K562 (cell line): ENCODE results near the gene LECT2. TPM values are rescaled to one million over a fixed set of nuclear protein-coding genes. Genes with fewer than 3 reads are reported as not detected.

Experiments used
- ATAC-seq: fragments of 200-7000 bp; cut with Tn5 transposase; 3 replicates; pipeline ENCODE4 v1.9.1; 2020; ENCODE audit warnings: moderate library complexity
- BruUV-seq: library from RNA; stranded (reverse); fragments of 400-500 nt; replicated peaks from 2 replicates; lab custom pipeline; 2021; lab: Mats Ljungman, UMichigan
- CTCF ChIA-PET: fragments of 300-600 bp; formaldehyde crosslinking; extraction: SDS; loops from one replicate; lab custom pipeline; 2021; ENCODE audit warnings: low intra/inter-chr PET ratio; lab: Yijun Ruan, JAX
- POLR2A ChIA-PET: fragments of 300-600, 350-650 bp; sonication (Branson Sonifier 250); formaldehyde crosslinking; extraction: SDS; loops from one replicate; lab custom pipeline; 2021; ENCODE audit warnings: antibody characterized with exemption, inconsistent platforms; lab: Yijun Ruan, JAX
- DNase-seq, 4 experiments: peaks; one replicate each; pipeline versions ENCODE4 v3.0.0 to v3.0.0-alpha.2; 2011 to 2018; ENCODE audit warnings: low spot score in 3 of 4, mixed read lengths in 3 of 4; ENCODE audit errors: extremely low read depth in 1 of 4
- FAIRE-seq: peaks from 2 replicates; lab custom pipeline; 2011; peaks lifted over from hg19 to GRCh38; lab: Jason Lieb, UNC
- H2AFZ ChIP-seq: 2 replicates; pipeline ENCODE4 v1.6.0; 2011; ENCODE audit warnings: low read depth, low read length, control low read depth, inconsistent platforms
- H3K27ac ChIP-seq: fragments of 200-600 bp; 3 replicates; pipeline ENCODE4 v1.8.0; 2011; ENCODE audit warnings: low read depth, mild to moderate bottlenecking, control low read depth, inconsistent platforms, low read length, moderate library complexity, mixed read lengths; ENCODE audit errors: extremely low read depth
- H3K27me3 ChIP-seq, 2 experiments: fragments of 300-600 bp in 1 of 2; 2 replicates in 1 of 2; 3 replicates in 1 of 2; pipeline versions ENCODE4 v1.6.0 to v1.8.0; 2011; ENCODE audit warnings: inconsistent platforms in 2 of 2, low read length in 2 of 2, mild to moderate bottlenecking in 1 of 2, mixed read lengths in 1 of 2, moderate library complexity in 1 of 2; ENCODE audit not compliant: control insufficient read depth in 2 of 2, insufficient read depth in 2 of 2
- H3K36me3 ChIP-seq: fragments of 300-600 bp; 3 replicates; pipeline ENCODE4 v1.8.0; 2011; ENCODE audit warnings: mild to moderate bottlenecking, low read length, inconsistent platforms; ENCODE audit not compliant: control insufficient read depth, insufficient read depth
- H3K4me1 ChIP-seq, 2 experiments: fragments of 200-600 bp in 1 of 2; replicated peaks in 1 of 2; 2 replicates in 1 of 2; 3 replicates in 1 of 2; pipeline versions ENCODE4 v1.5.1 to v1.8.0; 2011; ENCODE audit warnings: inconsistent platforms in 2 of 2, low read length in 2 of 2, mild to moderate bottlenecking in 1 of 2, mixed read lengths in 1 of 2, moderate library complexity in 1 of 2; ENCODE audit not compliant: control insufficient read depth in 2 of 2, insufficient read depth in 2 of 2
- H3K4me2 ChIP-seq: 2 replicates; pipeline ENCODE4 v1.6.1; 2011; ENCODE audit warnings: low read length, control low read depth, inconsistent platforms, mixed read lengths; ENCODE audit not compliant: insufficient read depth
- H3K4me3 ChIP-seq: fragments of 200-600 bp; sonication (generic), shearing (Covaris generic); 2 replicates; pipeline ENCODE4 v1.5.1; 2016; ENCODE audit warnings: control low read depth, inconsistent platforms
- H3K79me2 ChIP-seq: fragments of 200-600 bp; 3 replicates; pipeline ENCODE4 v1.8.0; 2011; ENCODE audit warnings: low read length, inconsistent platforms; ENCODE audit not compliant: control insufficient read depth, insufficient read depth
- H3K9ac ChIP-seq, 2 experiments: 2 replicates each; pipeline versions ENCODE4 v1.6.0 to v1.6.1; 2011; ENCODE audit warnings: low read depth in 2 of 2, low read length in 2 of 2, control low read depth in 1 of 2, inconsistent platforms in 1 of 2, mild to moderate bottlenecking in 1 of 2, mixed read lengths in 1 of 2; ENCODE audit not compliant: insufficient read depth in 1 of 2
- H3K9me1 ChIP-seq: one replicate; pipeline ENCODE4 v1.6.0; 2011; ENCODE audit warnings: inconsistent platforms, mild to moderate bottlenecking, low read length, moderate library complexity; ENCODE audit not compliant: control insufficient read depth, insufficient read depth
- H3K9me3 ChIP-seq: replicated peaks from 2 replicates; pipeline ENCODE4 v1.5.1; 2011; ENCODE audit warnings: low read depth, low read length, inconsistent platforms; ENCODE audit not compliant: control insufficient read depth, insufficient read depth
- H4K20me1 ChIP-seq: replicated peaks from 2 replicates; pipeline ENCODE4 v1.6.1; 2011; ENCODE audit warnings: low read length, inconsistent platforms, mixed read lengths; ENCODE audit not compliant: control insufficient read depth, insufficient read depth
- CBFA2T2 ChIP-seq: fragments of 450-650 bp; conservative IDR thresholded peaks from 2 replicates; pipeline ENCODE4 v1.6.1; 2017; ENCODE audit warnings: mild to moderate bottlenecking
- CBX3 ChIP-seq, 2 experiments: IDR thresholded peaks; 1 replicate in 1 of 2; 2 replicates in 1 of 2; pipeline ENCODE4 v1.6.1; 2012; ENCODE audit warnings: inconsistent platforms in 2 of 2, low read length in 2 of 2, borderline replicate concordance in 1 of 2, control low read depth in 1 of 2
- CBX5 ChIP-seq: IDR thresholded peaks from 2 replicates; pipeline ENCODE4 v1.6.1; 2014; ENCODE audit warnings: low read depth, borderline replicate concordance
- HBP1 ChIP-seq: fragments of 450-650 bp; formaldehyde crosslinking; IDR thresholded peaks from 2 replicates; pipeline ENCODE4 v1.4.0; 2022; ENCODE audit warnings: missing genetic modification characterization
- HMBOX1 ChIP-seq: sonication (generic); IDR thresholded peaks from 2 replicates; pipeline ENCODE4 v1.6.1; 2016
- HNRNPLL ChIP-seq: fragments of 200-400 bp; formaldehyde crosslinking; IDR thresholded peaks from 2 replicates; pipeline ENCODE4 v1.6.1; 2017; ENCODE audit warnings: low read length, low read depth, mild to moderate bottlenecking; ENCODE audit not compliant: poor library complexity, severe bottlenecking
- IRF1 ChIP-seq: sonication (generic); formaldehyde crosslinking; IDR thresholded peaks from 2 replicates; pipeline ENCODE4 v1.8.0; 2022; ENCODE audit warnings: missing genetic modification reagents, mild to moderate bottlenecking, borderline replicate concordance
- JUNB ChIP-seq: fragments of 450-650 bp; formaldehyde crosslinking; conservative IDR thresholded peaks from 2 replicates; pipeline ENCODE4 v1.4.0; 2020; ENCODE audit warnings: mild to moderate bottlenecking
- NR4A1 ChIP-seq, 2 experiments: fragments of 250-450 bp in 1 of 2; fragments of 450-650 bp in 1 of 2; sonication (Bioruptor Pico) in 1 of 2; IDR thresholded peaks; 2 replicates each; pipeline versions ENCODE4 v1.4.0 to v1.6.1; 2016 to 2020; ENCODE audit warnings: mild to moderate bottlenecking in 2 of 2, missing compliant biosample characterization in 1 of 2, missing genetic modification characterization in 1 of 2, moderate library complexity in 1 of 2
- RCOR1 ChIP-seq, 2 experiments: IDR thresholded peaks; 2 replicates each; pipeline ENCODE4 v1.6.1; 2012; ENCODE audit warnings: low read depth in 2 of 2, low read length in 2 of 2, borderline replicate concordance in 1 of 2, improper control_type of control experiment in 1 of 2
- RNF219 ChIP-seq: fragments of 250-450 bp; sonication (Bioruptor Pico); IDR thresholded peaks from 2 replicates; pipeline ENCODE4 v1.5.0; 2022; ENCODE audit warnings: mild to moderate bottlenecking
- SMARCA5 ChIP-seq: fragments of 450-650 bp; IDR thresholded peaks from 2 replicates; pipeline ENCODE4 v1.6.1; 2016
- ZBTB43 ChIP-seq: sonication (generic); formaldehyde crosslinking; IDR thresholded peaks from 2 replicates; pipeline ENCODE4 v1.8.0; 2023; ENCODE audit warnings: mild to moderate bottlenecking, missing genetic modification reagents
- ZFP30 ChIP-seq: fragments of 250-450 bp; sonication (Bioruptor Pico); IDR thresholded peaks from 2 replicates; pipeline ENCODE4 v1.8.0; 2022; ENCODE audit warnings: moderate library complexity, mild to moderate bottlenecking, inconsistent platforms, borderline replicate concordance
- ZNF121 ChIP-seq: sonication (generic); formaldehyde crosslinking; conservative IDR thresholded peaks from 2 replicates; pipeline ENCODE4 v1.8.0; 2022; ENCODE audit warnings: missing genetic modification reagents
- ZNF644 ChIP-seq: fragments of 200-800 bp; sonication (Bioruptor generic); IDR thresholded peaks from 2 replicates; pipeline ENCODE4 v1.6.1; 2016; ENCODE audit warnings: low read depth, missing genetic modification characterization, missing compliant biosample characterization
- ZNF785 ChIP-seq: fragments of 250-450 bp; sonication (Bioruptor Pico); IDR thresholded peaks from 2 replicates; pipeline ENCODE4 v1.4.0; 2020; ENCODE audit warnings: mild to moderate bottlenecking
- WGBS: fragments of 100-300 bp; shearing (Covaris generic); methylation state at CpG from one replicate; pipeline ENCODE4 v1.1.6; 2016; ENCODE audit warnings: low coverage, mixed read lengths; ENCODE audit not compliant: insufficient coverage; ENCODE audit errors: missing lambda C conversion rate; 5-methylcytosine and 5-hydroxymethylcytosine counted together
- in situ Hi-C: fragments of 300-500 bp; cut with MboI; formaldehyde crosslinking; loops from 4 replicates; pipeline ENCODE4 v1.15.0; 2018; ENCODE audit warnings: inconsistent platforms, mixed read lengths
- intact Hi-C: fragments of 100-400 bp; cut with micrococcal nuclease; formaldehyde crosslinking; loops from 2 replicates; pipeline ENCODE4 v1.14.2; 2022
- polyA plus RNA-seq, 8 experiments: library from polyadenylated mRNA; depleted of rRNA in 4 of 8; stranded (reverse) in 5 of 8; unstranded in 3 of 8; fragments of >200 nt; fragmentation: Nextera tagmentation in 2 of 8; fragmentation: Illumina TruSeq in 1 of 8; extraction: Ambion mirVana in 2 of 8; extraction: Trizol in 1 of 8; gene quantifications; 2 replicates each; pipeline versions ENCODE4 v1.2.1 to v1.2.3, GENCODE V29; 2011 to 2014; ENCODE audit warnings: inconsistent platforms in 1 of 8, missing spikeins in 1 of 8
- total RNA-seq, 7 experiments: library from RNA; depleted of rRNA in 6 of 7; stranded (reverse); fragments of >200 nt in 6 of 7; fragmentation: Illumina TruSeq in 2 of 7; extraction: Trizol in 2 of 7; gene quantifications; 2 replicates each; pipeline versions ENCODE4 v1.2.1 to v1.2.3, GENCODE V29; 2011 to 2021; ENCODE audit warnings: low replicate concordance in 1 of 7

The LECT2 gene
- total and polyA plus RNA-seq, 9 of the 15 experiments (the other 6 are each of a cell fraction or from before 2014, with no cell fraction given): not detected

- no peak for TF ChIP-seq CBX5
- TF ChIP-seq ZNF644 (tag): no peak
- no peak for TF ChIP-seq ZFP30
- TF ChIP-seq ZBTB43 (CRISPR knock-in tag): no peak
- no peak for TF ChIP-seq RNF219 (CRISPR knock-in tag)
- no peak for TF ChIP-seq NR4A1 (CRISPR knock-in tag; IDR thresholded peaks at IDR 0.05)
- no peak for TF ChIP-seq NR4A1 (tag; IDR thresholded peaks at IDR 0.05)
- TF ChIP-seq CBFA2T2: no peak
- TF ChIP-seq ZNF785: no peak
- no peak for TF ChIP-seq RCOR1 (IDR thresholded peaks at IDR 0.05; ENCODE audit: borderline replicate concordance in 1 of 2, low read depth in 2 of 2, low read length in 2 of 2)
- no peak for TF ChIP-seq ZNF121
- TF ChIP-seq CBX3 (IDR thresholded peaks at IDR 0.05; ENCODE audit: borderline replicate concordance in 1 of 2, low read length in 2 of 2): no peak
- no peak for TF ChIP-seq SMARCA5
- no peak for TF ChIP-seq HMBOX1
- no peak for TF ChIP-seq IRF1 (CRISPR knock-in tag)
- TF ChIP-seq HNRNPLL: no peak
- no peak for TF ChIP-seq HBP1 (CRISPR knock-in tag)
- TF ChIP-seq JUNB (CRISPR knock-in tag): no peak
- no peak for FAIRE-seq
- in situ Hi-C loops (no loop called here), intact Hi-C loops (no loop called here)
- BruUV-seq: no TSS peak
- Histone ChIP-seq H3K27me3 (peaks cover 0 to 23% of the 10 kb centered on the region in 2 experiments; a peak in 2 of 5 replicates), H2AFZ (no peak overlapping the region), H3K36me3 (no peaks in the 10 kb centered on the region), H3K4me3 (no peak overlapping the region), H3K9me1 (no peaks in the 10 kb centered on the region), H3K9ac (no peak overlapping the region), H3K79me2 (no peaks in the 10 kb centered on the region), H3K9me3 (no peaks in the 10 kb centered on the region), H3K27ac (no peak overlapping the region), H3K4me2 (no peak overlapping the region), H3K4me1 (peaks cover 0 to 4% of the 10 kb centered on the region in 2 experiments; a peak in 1 of 5 replicates), H4K20me1 (no peaks in the 10 kb centered on the region)
- ChIA-PET CTCF (no interaction called here), POLR2A (no interaction called here)
- ATAC-seq: no peak
- 0% methylated on average over 6 of the region's 6 CpGs for WGBS
- DNase-seq: no peak
Measured at GRCh38 chr5:135898651-135899050, 56.1 kb downstream of the LECT2 start.
